GM12878 (cell line): Measurements from ENCODE around the gene GPATCH2L.

Experiments used
- EP300 ChIP-seq, 2 experiments: fragments of 150-350 bp in 1 of 2; IDR thresholded peaks; 2 replicates each; pipeline ENCODE4 v1.6.1; 2011 to 2012; ENCODE audit warnings: low read depth in 2 of 2, low read length in 2 of 2, borderline replicate concordance in 1 of 2, improper control_type of control experiment in 1 of 2, inconsistent platforms in 1 of 2; ENCODE audit not compliant: control insufficient read depth in 1 of 2
- EZH2 ChIP-seq: IDR thresholded peaks from 2 replicates; pipeline ENCODE4 v1.6.1; 2012; ENCODE audit warnings: low read depth, mild to moderate bottlenecking, control low read depth, inconsistent platforms, low read length, borderline replicate concordance; ENCODE audit not compliant: control insufficient read depth
- JUND ChIP-seq: IDR thresholded peaks from 2 replicates; pipeline ENCODE4 v1.6.1; 2012; ENCODE audit warnings: low read depth, mild to moderate bottlenecking, low read length, improper control_type of control experiment, moderate library complexity
- NFIC ChIP-seq: IDR thresholded peaks from 2 replicates; pipeline ENCODE4 v1.6.1; 2012; ENCODE audit warnings: low read depth, mild to moderate bottlenecking, inconsistent platforms, low read length, moderate library complexity
- POLR2AphosphoS5 ChIP-seq: IDR thresholded peaks from 2 replicates; pipeline ENCODE4 v1.6.1; 2011; ENCODE audit warnings: mild to moderate bottlenecking, low read length, inconsistent platforms
- SKIL ChIP-seq: fragments of 450-650 bp; IDR thresholded peaks from 2 replicates; pipeline ENCODE4 v1.6.1; 2017; ENCODE audit warnings: mild to moderate bottlenecking, low read depth, inconsistent platforms; ENCODE audit not compliant: poor library complexity, severe bottlenecking
- SP1 ChIP-seq: IDR thresholded peaks from one replicate; pipeline ENCODE4 v1.6.1; 2011; ENCODE audit warnings: low read depth, low read length
- SREBF2 ChIP-seq: IDR thresholded peaks from 2 replicates; pipeline ENCODE4 v1.6.1; 2012; ENCODE audit warnings: mild to moderate bottlenecking, low read length
- TF ChIP-seq, protein P1 (sequence below), 3 experiments: IDR thresholded peaks in 2 of 3; conservative IDR thresholded peaks in 1 of 3; 2 replicates each; pipeline ENCODE4 v1.5.1; 2011; ENCODE audit warnings: low read depth in 3 of 3, low read length in 3 of 3, mild to moderate bottlenecking in 3 of 3, control low read depth in 2 of 3, moderate library complexity in 2 of 3, inconsistent platforms in 1 of 3, mixed read lengths in 1 of 3; ENCODE audit not compliant: control insufficient read depth in 2 of 3, insufficient read depth in 1 of 3; ENCODE audit errors: extremely low read depth in 1 of 3
- TF ChIP-seq, protein P2 (sequence below): IDR thresholded peaks from 2 replicates; pipeline ENCODE4 v1.6.1; 2012; ENCODE audit warnings: low read depth, low read length, improper control_type of control experiment

GRCh38 chr14:76250302-76250701 is 98.6 kb downstream of the GPATCH2L start:
- TF ChIP-seq SP1, result no peak
- TF ChIP-seq POLR2AphosphoS5, result no peak
- no peak for TF ChIP-seq EP300 (IDR thresholded peaks at IDR 0.05; ENCODE audit: borderline replicate concordance in 1 of 2, control insufficient read depth in 1 of 2, low read depth in 2 of 2, low read length in 2 of 2)
- TF ChIP-seq JUND, result no peak
- TF ChIP-seq, protein P1, sequence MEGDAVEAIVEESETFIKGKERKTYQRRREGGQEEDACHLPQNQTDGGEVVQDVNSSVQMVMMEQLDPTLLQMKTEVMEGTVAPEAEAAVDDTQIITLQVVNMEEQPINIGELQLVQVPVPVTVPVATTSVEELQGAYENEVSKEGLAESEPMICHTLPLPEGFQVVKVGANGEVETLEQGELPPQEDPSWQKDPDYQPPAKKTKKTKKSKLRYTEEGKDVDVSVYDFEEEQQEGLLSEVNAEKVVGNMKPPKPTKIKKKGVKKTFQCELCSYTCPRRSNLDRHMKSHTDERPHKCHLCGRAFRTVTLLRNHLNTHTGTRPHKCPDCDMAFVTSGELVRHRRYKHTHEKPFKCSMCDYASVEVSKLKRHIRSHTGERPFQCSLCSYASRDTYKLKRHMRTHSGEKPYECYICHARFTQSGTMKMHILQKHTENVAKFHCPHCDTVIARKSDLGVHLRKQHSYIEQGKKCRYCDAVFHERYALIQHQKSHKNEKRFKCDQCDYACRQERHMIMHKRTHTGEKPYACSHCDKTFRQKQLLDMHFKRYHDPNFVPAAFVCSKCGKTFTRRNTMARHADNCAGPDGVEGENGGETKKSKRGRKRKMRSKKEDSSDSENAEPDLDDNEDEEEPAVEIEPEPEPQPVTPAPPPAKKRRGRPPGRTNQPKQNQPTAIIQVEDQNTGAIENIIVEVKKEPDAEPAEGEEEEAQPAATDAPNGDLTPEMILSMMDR (IDR thresholded peaks at IDR 0.05 in 2 of 3, conservative IDR thresholded peaks at IDR 0.05 in 1 of 3; ENCODE audit: control insufficient read depth in 2 of 3, extremely low read depth in 1 of 3, insufficient read depth in 1 of 3, low read depth in 3 of 3, low read length in 3 of 3), result no peak
- TF ChIP-seq EZH2, result no peak
- TF ChIP-seq, protein P2, sequence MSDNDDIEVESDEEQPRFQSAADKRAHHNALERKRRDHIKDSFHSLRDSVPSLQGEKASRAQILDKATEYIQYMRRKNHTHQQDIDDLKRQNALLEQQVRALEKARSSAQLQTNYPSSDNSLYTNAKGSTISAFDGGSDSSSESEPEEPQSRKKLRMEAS, result no peak
- no peak for TF ChIP-seq SKIL
- TF ChIP-seq NFIC, result no peak
- TF ChIP-seq SREBF2, result no peak
